ENCODE results near the gene FHIP2A.

- TF ChIP-seq, protein P1, sequence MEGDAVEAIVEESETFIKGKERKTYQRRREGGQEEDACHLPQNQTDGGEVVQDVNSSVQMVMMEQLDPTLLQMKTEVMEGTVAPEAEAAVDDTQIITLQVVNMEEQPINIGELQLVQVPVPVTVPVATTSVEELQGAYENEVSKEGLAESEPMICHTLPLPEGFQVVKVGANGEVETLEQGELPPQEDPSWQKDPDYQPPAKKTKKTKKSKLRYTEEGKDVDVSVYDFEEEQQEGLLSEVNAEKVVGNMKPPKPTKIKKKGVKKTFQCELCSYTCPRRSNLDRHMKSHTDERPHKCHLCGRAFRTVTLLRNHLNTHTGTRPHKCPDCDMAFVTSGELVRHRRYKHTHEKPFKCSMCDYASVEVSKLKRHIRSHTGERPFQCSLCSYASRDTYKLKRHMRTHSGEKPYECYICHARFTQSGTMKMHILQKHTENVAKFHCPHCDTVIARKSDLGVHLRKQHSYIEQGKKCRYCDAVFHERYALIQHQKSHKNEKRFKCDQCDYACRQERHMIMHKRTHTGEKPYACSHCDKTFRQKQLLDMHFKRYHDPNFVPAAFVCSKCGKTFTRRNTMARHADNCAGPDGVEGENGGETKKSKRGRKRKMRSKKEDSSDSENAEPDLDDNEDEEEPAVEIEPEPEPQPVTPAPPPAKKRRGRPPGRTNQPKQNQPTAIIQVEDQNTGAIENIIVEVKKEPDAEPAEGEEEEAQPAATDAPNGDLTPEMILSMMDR (IDR thresholded peaks at IDR 0.05), result no peak
- TF ChIP-seq POLR2A (IDR thresholded peaks at IDR 0.05), result no peak
Observed at GRCh38 chr10:114795039-114795438, 26.5 kb upstream of the FHIP2A start.
